Esophagus mucosa (tissue), 1 donor: ENCODE results near the gene IRF8. TPM values are rescaled to one million over a fixed set of nuclear protein-coding genes. Genes with fewer than 3 reads are reported as not detected.

Experiments
- ATAC-seq: fragments of 200-7000 bp; cut with Tn5 transposase; one replicate; pipeline ENCODE4 v1.9.1; 2020
- total RNA-seq: library from RNA; stranded (reverse); gene quantifications from one replicate; pipeline ENCODE4 v1.2.4, GENCODE V29; 2023
- donor health status: DM: yes; HTN: yes; CAD: no.

Gene IRF8
- total RNA-seq, 1 donor from 2014 or later = 2.2 TPM

- no peak for ATAC-seq
Observed at GRCh38 chr16:85961988-85962915, 63.3 kb downstream of the IRF8 start.

GRCh38 chr16:85963753-85964285 lies 64.9 kb downstream of the IRF8 start:
- ATAC-seq = no peak

GRCh38 chr16:85965125-85965524 lies 66.2 kb downstream of the IRF8 start:
- no peak for ATAC-seq

- no peak for ATAC-seq
Observed at GRCh38 chr16:85967111-85967510, 68.1 kb downstream of the IRF8 start.

GRCh38 chr16:85968041-85968920 lies 69.3 kb downstream of the IRF8 start:
- no peak for ATAC-seq

- ATAC-seq = no peak
Observed at GRCh38 chr16:85969159-85969558, 70.2 kb downstream of the IRF8 start.

- no peak for ATAC-seq
Observed at GRCh38 chr16:85969591-85969990, 70.6 kb downstream of the IRF8 start.

- ATAC-seq = no peak
Observed at GRCh38 chr16:85970016-85970733, 71.2 kb downstream of the IRF8 start.

GRCh38 chr16:85970738-85971137 lies 71.8 kb downstream of the IRF8 start:
- no peak for ATAC-seq

Other genes with a start within 250 kb of the IRF8 start
- gene GINS2, start 210.2 kb upstream of the IRF8 start, total RNA-seq = 10.9 TPM
- 10.9 TPM for gene C16orf74, start 148.1 kb upstream of the IRF8 start, total RNA-seq
- 19.3 TPM for gene EMC8, start 99.6 kb upstream of the IRF8 start, total RNA-seq
- 511 TPM for gene COX4I1, start 99.5 kb upstream of the IRF8 start, total RNA-seq